HepG2 (cell line): Measurements from ENCODE around the gene ADAMTS2. TPM values are rescaled to one million over a fixed set of nuclear protein-coding genes. Genes with fewer than 3 reads are reported as not detected.

Experiments
- ATAC-seq: fragments of 200-7000 bp; cut with Tn5 transposase; 3 replicates; pipeline ENCODE4 v1.9.1; 2020; ENCODE audit warnings: mild to moderate bottlenecking, moderate library complexity
- BruUV-seq: library from RNA; stranded (reverse); fragments of 400-500 nt; replicated peaks from 2 replicates; lab custom pipeline; 2021; lab: Mats Ljungman, UMichigan
- CTCF ChIA-PET: fragments of 300-600 bp; formaldehyde crosslinking; extraction: SDS; loops from one replicate; lab custom pipeline; 2021; ENCODE audit warnings: low total read pairs, inconsistent platforms, low intra/inter-chr PET ratio; lab: Yijun Ruan, JAX
- POLR2A ChIA-PET: fragments of 350-600 bp; sonication (Branson Sonifier 250); formaldehyde crosslinking; loops from one replicate; lab custom pipeline; 2020; ENCODE audit warnings: antibody characterized with exemption, inconsistent platforms; lab: Yijun Ruan, JAX
- DNase-seq: peaks from one replicate; pipeline ENCODE4 v3.0.0-alpha.2; 2015; ENCODE audit warnings: low spot score
- FAIRE-seq: peaks from 3 replicates; lab custom pipeline; 2011; peaks lifted over from hg19 to GRCh38; lab: Jason Lieb, UNC
- H2AFZ ChIP-seq: one replicate; pipeline ENCODE4 v1.6.1; 2011; ENCODE audit warnings: low read length, inconsistent platforms
- H3K27ac ChIP-seq: fragments of 300-600 bp; 3 replicates; pipeline ENCODE4 v1.8.0; 2011; ENCODE audit warnings: mixed run types, mild to moderate bottlenecking, mixed read lengths, low read length, inconsistent platforms; ENCODE audit not compliant: insufficient read depth; ENCODE audit errors: extremely low read length
- H3K27me3 ChIP-seq, 2 experiments: fragments of 200-600 bp in 1 of 2; 2 replicates in 1 of 2; 3 replicates in 1 of 2; pipeline versions ENCODE4 v1.6.0 to v1.8.0; 2011; ENCODE audit warnings: low read length in 2 of 2, mild to moderate bottlenecking in 2 of 2, moderate library complexity in 2 of 2, inconsistent platforms in 1 of 2; ENCODE audit not compliant: insufficient read depth in 2 of 2, control insufficient read depth in 1 of 2
- H3K36me3 ChIP-seq, 2 experiments: fragments of 200-600 bp in 1 of 2; replicated peaks in 1 of 2; 2 replicates in 1 of 2; 3 replicates in 1 of 2; pipeline versions ENCODE4 v1.5.1 to v1.8.0; 2011; ENCODE audit warnings: low read length in 2 of 2, inconsistent platforms in 1 of 2; ENCODE audit not compliant: insufficient read depth in 2 of 2, control insufficient read depth in 1 of 2
- H3K4me1 ChIP-seq: 2 replicates; pipeline ENCODE4 v1.5.1; 2012; ENCODE audit warnings: low read length, inconsistent platforms; ENCODE audit not compliant: insufficient read depth
- H3K4me2 ChIP-seq: 2 replicates; pipeline ENCODE4 v1.6.0; 2011; ENCODE audit warnings: low read depth, low read length, inconsistent platforms
- H3K4me3 ChIP-seq, 3 experiments: fragments of 200-600 bp in 1 of 3; sonication (generic), shearing (Covaris generic) in 1 of 3; replicated peaks in 1 of 3; 2 replicates each; pipeline ENCODE4 v1.5.1; 2011 to 2016; ENCODE audit warnings: low read length in 3 of 3, inconsistent platforms in 2 of 3, low read depth in 2 of 3, mild to moderate bottlenecking in 2 of 3, control low read depth in 1 of 3, mixed read lengths in 1 of 3; ENCODE audit not compliant: insufficient read depth in 1 of 3
- H3K79me2 ChIP-seq: one replicate; pipeline ENCODE4 v1.6.1; 2011; ENCODE audit warnings: low read length, inconsistent platforms; ENCODE audit not compliant: insufficient read depth
- H3K9ac ChIP-seq: 2 replicates; pipeline ENCODE4 v1.6.0; 2011; ENCODE audit warnings: mild to moderate bottlenecking, low read depth, low read length, inconsistent platforms; ENCODE audit not compliant: insufficient read depth
- H3K9me3 ChIP-seq: 2 replicates; pipeline ENCODE4 v1.5.1; 2012; ENCODE audit warnings: mild to moderate bottlenecking, low read length
- H4K20me1 ChIP-seq: 2 replicates; pipeline ENCODE4 v1.6.0; 2011; ENCODE audit warnings: inconsistent platforms, mild to moderate bottlenecking, low read length, moderate library complexity; ENCODE audit not compliant: insufficient read depth
- ASH2L ChIP-seq: fragments of 300-600, 200-600 bp; sonication (generic); IDR thresholded peaks from 2 replicates; pipeline ENCODE4 v1.7.0; 2017; ENCODE audit warnings: low read depth, mild to moderate bottlenecking, moderate library complexity, mixed read lengths, low read length; ENCODE audit not compliant: insufficient read length
- BORCS8-MEF2B ChIP-seq: sonication (generic); formaldehyde crosslinking; IDR thresholded peaks from 2 replicates; pipeline ENCODE4 v1.8.0; 2022; ENCODE audit warnings: mild to moderate bottlenecking, missing genetic modification reagents
- DMAP1 ChIP-seq: IDR thresholded peaks from 2 replicates; pipeline ENCODE4 v1.6.1; 2016
- DR1 ChIP-seq: sonication (generic); formaldehyde crosslinking; IDR thresholded peaks from 2 replicates; pipeline ENCODE4 v1.8.0; 2021; ENCODE audit warnings: mild to moderate bottlenecking, missing genetic modification reagents, inconsistent platforms
- HNF4G ChIP-seq, 2 experiments: sonication (generic) in 1 of 2; formaldehyde crosslinking in 1 of 2; IDR thresholded peaks; 2 replicates each; pipeline versions ENCODE4 v1.4.0 to v1.6.1; 2011 to 2020; ENCODE audit warnings: borderline replicate concordance in 2 of 2, low read depth in 2 of 2, mild to moderate bottlenecking in 2 of 2, low read length in 1 of 2, missing genetic modification reagents in 1 of 2, moderate library complexity in 1 of 2
- ISL2 ChIP-seq: sonication (generic); formaldehyde crosslinking; IDR thresholded peaks from 2 replicates; pipeline ENCODE4 v1.5.0; 2020; ENCODE audit warnings: missing genetic modification reagents
- KAT2B ChIP-seq: fragments of 150-350 bp; IDR thresholded peaks from 2 replicates; pipeline ENCODE4 v1.6.1; 2014; ENCODE audit warnings: low read depth, low read length, borderline replicate concordance
- KDM6A ChIP-seq: IDR thresholded peaks from 2 replicates; pipeline ENCODE4 v1.6.1; 2016; ENCODE audit warnings: low read depth
- ZNF224 ChIP-seq: sonication (generic); formaldehyde crosslinking; IDR thresholded peaks from 2 replicates; pipeline ENCODE4 v1.5.0; 2020; ENCODE audit warnings: mild to moderate bottlenecking, missing genetic modification reagents
- ZNF251 ChIP-seq: sonication (generic); formaldehyde crosslinking; IDR thresholded peaks from 2 replicates; pipeline ENCODE4 v1.9.0; 2021; ENCODE audit warnings: mild to moderate bottlenecking, missing genetic modification reagents
- ZNF326 ChIP-seq: sonication (generic); formaldehyde crosslinking; IDR thresholded peaks from 2 replicates; pipeline ENCODE4 v1.4.0; 2020; ENCODE audit warnings: missing genetic modification reagents, borderline replicate concordance
- ZNF333 ChIP-seq: sonication (generic); formaldehyde crosslinking; IDR thresholded peaks from 2 replicates; pipeline ENCODE4 v1.4.0; 2020; ENCODE audit warnings: mild to moderate bottlenecking, missing genetic modification reagents, borderline replicate concordance
- ZNF619 ChIP-seq: sonication (generic); formaldehyde crosslinking; IDR thresholded peaks from 2 replicates; pipeline ENCODE4 v1.4.0; 2020; ENCODE audit warnings: mild to moderate bottlenecking, missing genetic modification reagents
- ZNF670 ChIP-seq: sonication (generic); formaldehyde crosslinking; IDR thresholded peaks from 2 replicates; pipeline ENCODE4 v1.8.0; 2022; ENCODE audit warnings: mild to moderate bottlenecking, missing genetic modification reagents, borderline replicate concordance
- WGBS: methylation state at CpG from one replicate; pipeline ENCODE4 v1.1.6; 2017; ENCODE audit warnings: low lambda C conversion rate; 5-methylcytosine and 5-hydroxymethylcytosine counted together
- in situ Hi-C: cut with HindIII; loops from 2 replicates; pipeline ENCODE4 v1.10.0; 2017; ENCODE audit warnings: low pct_unique_long_range_greater_than_20kb; ENCODE audit not compliant: extremely low pct_ligation_motif_present
- intact Hi-C: fragments of 100-400 bp; cut with micrococcal nuclease; formaldehyde crosslinking; loops from one replicate; pipeline ENCODE4 v1.10.0; 2022; ENCODE audit not compliant: unreplicated experiment
- polyA plus RNA-seq, 8 experiments: library from polyadenylated mRNA; depleted of rRNA in 3 of 8; stranded (reverse) in 7 of 8; unstranded in 1 of 8; fragments of >200 nt; fragmentation: Illumina TruSeq in 4 of 8; extraction: Trizol in 4 of 8; gene quantifications; 2 replicates each; pipeline versions ENCODE4 v1.2.1 to v1.2.3, GENCODE V29; 2011 to 2016; ENCODE audit warnings: low read depth in 4 of 8, missing spikeins in 1 of 8, mixed read lengths in 1 of 8; ENCODE audit not compliant: insufficient read depth in 1 of 8
- total RNA-seq, 5 experiments: library from RNA; depleted of rRNA; stranded (reverse); fragments of >200 nt; fragmentation: Illumina TruSeq; extraction: Trizol; gene quantifications; 2 replicates each; pipeline ENCODE4 v1.2.3, GENCODE V29; 2016; ENCODE audit warnings: low read depth in 1 of 5
- TF ChIP-seq, protein P1 (sequence below): sonication (generic); formaldehyde crosslinking; IDR thresholded peaks from 2 replicates; pipeline ENCODE4 v1.8.0; 2022; ENCODE audit warnings: mild to moderate bottlenecking, missing genetic modification reagents
- TF ChIP-seq, protein P2 (sequence below): IDR thresholded peaks from 2 replicates; pipeline ENCODE4 v1.6.1; 2016; ENCODE audit warnings: mild to moderate bottlenecking
- TF ChIP-seq, protein P3 (sequence below): sonication (generic); formaldehyde crosslinking; IDR thresholded peaks from 2 replicates; pipeline ENCODE4 v1.5.1; 2020; ENCODE audit warnings: mild to moderate bottlenecking, missing genetic modification reagents, borderline replicate concordance
- TF ChIP-seq, protein P4 (sequence below): IDR thresholded peaks from 2 replicates; pipeline ENCODE4 v1.6.1; 2016; ENCODE audit warnings: missing genetic modification reagents, missing compliant biosample characterization

Gene ADAMTS2
- total and polyA plus RNA-seq, 2 of the 13 experiments (the other 11 are each of a cell fraction or from before 2014, with no cell fraction given), result 0.24 to 3.5 TPM

DNA sequence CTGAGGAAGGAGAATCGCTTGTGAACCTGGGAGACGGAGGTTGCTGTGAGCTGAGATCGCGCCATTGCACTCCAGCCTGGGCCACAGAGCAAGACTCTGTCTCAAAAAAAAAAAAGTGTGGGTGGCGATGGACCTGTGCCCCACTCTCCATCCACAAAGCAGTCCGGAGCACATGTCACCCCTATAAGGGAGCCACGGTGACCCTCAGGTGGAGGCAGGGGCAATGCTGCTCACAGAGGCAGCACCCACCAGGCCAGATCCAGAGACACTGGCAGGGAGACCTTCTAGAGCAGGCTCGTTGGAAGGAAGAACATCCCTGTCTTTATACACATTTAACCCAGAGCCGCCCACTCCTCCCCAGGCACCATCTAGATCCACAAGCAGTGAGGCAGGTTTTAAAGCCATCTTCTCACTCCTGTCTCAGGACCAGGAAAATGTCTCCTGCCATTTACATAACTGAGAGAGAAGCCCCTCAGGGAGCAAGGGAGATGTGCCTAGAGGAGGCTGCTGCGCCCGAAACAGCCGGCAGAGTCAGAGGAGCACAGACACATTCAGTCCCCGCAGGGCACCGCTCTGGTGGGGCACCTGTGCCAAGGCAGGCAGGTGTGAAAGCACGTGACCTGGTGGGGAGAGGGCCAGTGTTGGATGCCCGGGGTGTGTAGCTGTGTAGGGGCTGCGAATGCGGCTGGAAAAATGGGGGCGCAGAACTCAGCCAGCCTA is 31.6 kb upstream of the ADAMTS2 start:
- no peak overlapping the region for H2AFZ ChIP-seq
- WGBS, result 66% methylated on average over 17 of the region's 19 CpGs
- no TSS peak for BruUV-seq
- intact Hi-C loops (no loop called here), in situ Hi-C loops (no loop called here)
- no peak for FAIRE-seq
- no peaks in the 10 kb centered on the region for H3K36me3 ChIP-seq
- POLR2A ChIA-PET, result no interaction called here
- no peaks in the 10 kb centered on the region for H4K20me1 ChIP-seq
- H3K4me3 ChIP-seq, result no peak overlapping the region
- no peak overlapping the region for H3K4me2 ChIP-seq
- H3K4me1 ChIP-seq, result no peaks in the 10 kb centered on the region
- CTCF ChIA-PET, result no interaction called here
- no peak for ATAC-seq
- no peak for DNase-seq
- H3K79me2 ChIP-seq, result no peaks in the 10 kb centered on the region
- H3K27ac ChIP-seq, result no peak overlapping the region
- H3K27me3 ChIP-seq, result peaks cover 6 to 44% of the 10 kb centered on the region in 2 experiments; a peak in 4 of 5 replicates
- H3K9ac ChIP-seq, result no peak overlapping the region
- no peaks in the 10 kb centered on the region for H3K9me3 ChIP-seq
- TF ChIP-seq HNF4G (IDR thresholded peaks at IDR 0.05; ENCODE audit: borderline replicate concordance, low read depth, low read length) (no peak), HNF4G (CRISPR knock-in tag; IDR thresholded peaks at IDR 0.05; ENCODE audit: borderline replicate concordance, low read depth) (no peak), KAT2B (no peak), ZNF326 (CRISPR knock-in tag) (no peak), DMAP1 (CRISPR knock-in tag) (no peak), ZNF333 (CRISPR knock-in tag) (no peak), BORCS8-MEF2B (CRISPR knock-in tag) (no peak), ASH2L (no peak), KDM6A (no peak), ISL2 (CRISPR knock-in tag) (no peak), ZNF251 (CRISPR knock-in tag) (no peak), ZNF619 (no peak), ZNF670 (CRISPR knock-in tag) (no peak), DR1 (no peak), ZNF224 (CRISPR knock-in tag) (no peak)
- TF ChIP-seq, protein P1, sequence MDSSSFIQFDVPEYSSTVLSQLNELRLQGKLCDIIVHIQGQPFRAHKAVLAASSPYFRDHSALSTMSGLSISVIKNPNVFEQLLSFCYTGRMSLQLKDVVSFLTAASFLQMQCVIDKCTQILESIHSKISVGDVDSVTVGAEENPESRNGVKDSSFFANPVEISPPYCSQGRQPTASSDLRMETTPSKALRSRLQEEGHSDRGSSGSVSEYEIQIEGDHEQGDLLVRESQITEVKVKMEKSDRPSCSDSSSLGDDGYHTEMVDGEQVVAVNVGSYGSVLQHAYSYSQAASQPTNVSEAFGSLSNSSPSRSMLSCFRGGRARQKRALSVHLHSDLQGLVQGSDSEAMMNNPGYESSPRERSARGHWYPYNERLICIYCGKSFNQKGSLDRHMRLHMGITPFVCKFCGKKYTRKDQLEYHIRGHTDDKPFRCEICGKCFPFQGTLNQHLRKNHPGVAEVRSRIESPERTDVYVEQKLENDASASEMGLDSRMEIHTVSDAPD, result no peak
- TF ChIP-seq, protein P2, sequence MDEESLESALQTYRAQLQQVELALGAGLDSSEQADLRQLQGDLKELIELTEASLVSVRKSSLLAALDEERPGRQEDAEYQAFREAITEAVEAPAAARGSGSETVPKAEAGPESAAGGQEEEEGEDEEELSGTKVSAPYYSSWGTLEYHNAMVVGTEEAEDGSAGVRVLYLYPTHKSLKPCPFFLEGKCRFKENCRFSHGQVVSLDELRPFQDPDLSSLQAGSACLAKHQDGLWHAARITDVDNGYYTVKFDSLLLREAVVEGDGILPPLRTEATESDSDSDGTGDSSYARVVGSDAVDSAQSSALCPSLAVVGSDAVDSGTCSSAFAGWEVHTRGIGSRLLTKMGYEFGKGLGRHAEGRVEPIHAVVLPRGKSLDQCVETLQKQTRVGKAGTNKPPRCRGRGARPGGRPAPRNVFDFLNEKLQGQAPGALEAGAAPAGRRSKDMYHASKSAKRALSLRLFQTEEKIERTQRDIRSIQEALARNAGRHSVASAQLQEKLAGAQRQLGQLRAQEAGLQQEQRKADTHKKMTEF (CRISPR knock-in tag), result no peak
- TF ChIP-seq, protein P3, sequence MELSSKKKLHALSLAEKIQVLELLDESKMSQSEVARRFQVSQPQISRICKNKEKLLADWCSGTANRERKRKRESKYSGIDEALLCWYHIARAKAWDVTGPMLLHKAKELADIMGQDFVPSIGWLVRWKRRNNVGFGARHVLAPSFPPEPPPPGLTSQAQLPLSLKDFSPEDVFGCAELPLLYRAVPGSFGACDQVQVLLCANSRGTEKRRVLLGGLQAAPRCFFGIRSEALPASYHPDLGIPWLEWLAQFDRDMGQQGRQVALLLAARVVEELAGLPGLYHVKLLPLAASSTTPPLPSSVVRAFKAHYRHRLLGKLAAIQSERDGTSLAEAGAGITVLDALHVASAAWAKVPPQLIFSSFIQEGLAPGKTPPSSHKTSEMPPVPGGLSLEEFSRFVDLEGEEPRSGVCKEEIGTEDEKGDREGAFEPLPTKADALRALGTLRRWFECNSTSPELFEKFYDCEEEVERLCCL (CRISPR knock-in tag), result no peak
- TF ChIP-seq, protein P4, sequence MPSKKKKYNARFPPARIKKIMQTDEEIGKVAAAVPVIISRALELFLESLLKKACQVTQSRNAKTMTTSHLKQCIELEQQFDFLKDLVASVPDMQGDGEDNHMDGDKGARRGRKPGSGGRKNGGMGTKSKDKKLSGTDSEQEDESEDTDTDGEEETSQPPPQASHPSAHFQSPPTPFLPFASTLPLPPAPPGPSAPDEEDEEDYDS (CRISPR knock-in tag), result no peak
